ENCODE results near the gene MCC.

- TF ChIP-seq CTCF (optimal IDR thresholded peaks at IDR 0.05 in 1 of 3, IDR thresholded peaks at IDR 0.05 in 1 of 3, conservative IDR thresholded peaks at IDR 0.05 in 1 of 3; ENCODE audit: extremely low read depth in 1 of 3, insufficient read depth in 2 of 3, low read length in 3 of 3) (no peak), EZH2 (IDR thresholded peaks at IDR 0.05; ENCODE audit: low read length) (no peak)
Observed at GRCh38 chr5:113354055-113354454, 134.2 kb downstream of the MCC start.
